Measurements from ENCODE around the gene ZBTB9.
A peak's percentile ranks its signal among the peaks of the same experiment; 100 is the strongest.
"Not testable (repeated sequence)": the region's sequence is repeated elsewhere in the genome, so short reads cannot be mapped to it uniquely, and the experiment has no call there.

Gene ZBTB9

DNA sequence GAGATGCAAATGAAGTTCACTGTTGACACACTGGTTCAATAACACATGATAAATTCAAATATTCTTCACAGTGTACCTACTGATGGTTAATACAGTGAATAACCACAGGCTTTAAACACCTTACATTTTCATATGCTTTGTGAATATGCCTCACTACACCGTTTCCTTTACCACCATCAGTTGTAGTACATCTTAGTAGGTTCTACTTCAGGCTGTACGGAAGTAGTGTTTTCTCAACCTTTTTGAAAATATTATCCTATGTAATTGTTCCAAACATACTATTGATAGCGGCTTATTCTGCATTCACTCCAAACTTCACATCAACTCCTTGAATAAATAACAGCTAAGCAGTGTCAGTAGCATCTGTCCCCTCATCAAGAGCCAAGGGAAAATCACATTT, 15.3 kb downstream of the ZBTB9 start:
- DNase-seq = no peak

DNA sequence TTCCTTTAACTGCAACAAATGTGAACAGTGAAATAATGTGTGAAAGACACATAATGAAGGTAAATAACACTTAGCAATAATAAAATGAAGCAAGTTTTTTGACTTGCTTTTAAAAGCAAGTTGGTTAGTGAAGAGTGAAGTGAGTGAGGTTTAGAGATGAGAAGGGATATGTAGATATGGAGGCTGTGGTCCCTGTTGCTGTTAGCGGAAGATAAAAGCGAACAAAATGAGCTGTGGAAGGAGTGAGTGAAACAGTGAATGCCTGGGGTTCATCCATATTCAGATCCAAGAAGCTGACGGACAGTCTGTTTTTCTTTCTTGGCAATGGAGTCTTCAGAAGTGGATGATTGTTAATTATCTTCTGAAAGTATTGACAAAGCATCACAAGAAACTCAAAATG, 23.5 kb downstream of the ZBTB9 start:
- no peak for DNase-seq

DNA sequence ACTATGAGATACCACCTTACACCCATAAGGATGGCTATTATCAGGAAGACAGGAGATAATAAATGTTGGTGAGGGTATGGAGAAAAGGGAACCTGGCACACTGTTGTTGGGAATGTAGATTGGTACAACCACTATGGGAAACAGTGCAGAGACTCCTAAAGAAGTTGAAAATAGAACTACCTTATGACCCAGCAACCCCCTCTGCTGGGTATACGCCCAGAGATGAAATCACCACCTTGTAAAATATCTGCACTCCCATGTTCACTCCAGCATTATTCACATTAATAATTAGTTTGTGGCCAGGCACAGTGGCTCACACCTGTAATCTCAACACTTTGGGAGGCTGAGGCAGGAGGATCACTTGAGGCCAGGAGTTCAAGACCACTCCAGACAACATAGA, 26.8 kb downstream of the ZBTB9 start:
- no peak for DNase-seq

DNA sequence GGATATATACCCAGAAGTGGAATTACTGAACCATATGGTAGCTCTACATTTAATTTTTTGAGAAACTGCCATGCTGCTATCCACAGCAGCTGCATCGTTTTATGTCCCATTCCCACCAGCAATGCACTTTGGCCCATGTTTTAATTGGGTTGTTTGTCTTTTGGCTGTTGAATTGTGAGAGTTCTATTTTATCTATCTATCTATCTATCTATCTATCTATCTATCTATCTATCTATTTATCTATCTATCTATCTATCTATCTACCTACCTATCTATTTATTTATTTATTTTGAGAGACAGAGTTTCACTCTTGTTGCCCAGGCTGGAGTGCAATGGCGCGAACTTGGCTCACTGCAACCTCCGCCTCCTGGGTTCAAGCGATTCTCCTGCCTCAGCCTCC, 28.2 kb downstream of the ZBTB9 start:
- DNase-seq = not testable (repeated sequence)

DNA sequence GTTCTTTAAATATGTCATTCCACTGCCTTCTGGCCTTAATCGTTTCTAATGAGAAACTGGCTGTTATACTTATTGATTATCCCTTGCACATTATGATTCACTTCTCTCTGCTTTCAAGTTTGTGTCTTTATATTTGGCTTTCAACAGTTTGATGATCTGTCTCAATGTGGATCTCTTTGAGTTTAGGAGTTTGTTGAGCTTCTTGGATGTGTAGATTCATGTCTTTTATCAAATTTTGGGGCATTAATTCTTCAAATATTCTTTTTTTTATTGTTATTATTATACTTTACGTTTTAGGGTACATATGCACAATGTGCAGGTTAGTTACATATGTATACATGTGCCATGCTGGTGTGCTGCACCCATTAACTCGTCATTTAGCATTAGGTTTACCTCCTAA, 29.3 kb downstream of the ZBTB9 start:
- no peak for DNase-seq

DNA sequence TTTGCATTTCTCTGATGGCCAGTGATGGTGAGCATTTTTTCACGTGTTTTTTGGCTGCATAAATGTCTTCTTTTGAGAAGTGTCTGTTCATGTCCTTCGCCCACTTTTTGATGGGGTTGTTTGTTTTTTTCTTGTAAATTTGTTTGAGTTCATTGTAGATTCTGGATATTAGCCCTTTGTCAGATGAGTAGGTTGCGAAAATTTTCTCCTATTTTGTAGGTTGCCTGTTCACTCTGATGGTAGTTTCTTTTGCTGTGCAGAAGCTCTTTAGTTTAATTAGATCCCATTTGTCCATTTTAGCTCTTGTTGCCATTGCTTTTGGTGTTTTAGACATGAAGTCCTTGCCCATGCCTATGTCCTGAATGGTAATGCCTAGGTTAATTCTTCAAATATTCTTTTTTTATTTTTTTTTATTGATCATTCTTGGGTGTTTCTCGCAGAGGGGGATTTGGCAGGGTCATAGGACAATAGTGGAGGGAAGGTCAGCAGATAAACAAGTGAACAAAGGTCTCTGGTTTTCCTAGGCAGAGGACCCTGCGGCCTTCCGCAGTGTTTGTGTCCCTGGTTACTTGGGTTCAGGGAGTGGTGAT, 30.4 kb downstream of the ZBTB9 start:
- not testable (repeated sequence) for DNase-seq

DNA sequence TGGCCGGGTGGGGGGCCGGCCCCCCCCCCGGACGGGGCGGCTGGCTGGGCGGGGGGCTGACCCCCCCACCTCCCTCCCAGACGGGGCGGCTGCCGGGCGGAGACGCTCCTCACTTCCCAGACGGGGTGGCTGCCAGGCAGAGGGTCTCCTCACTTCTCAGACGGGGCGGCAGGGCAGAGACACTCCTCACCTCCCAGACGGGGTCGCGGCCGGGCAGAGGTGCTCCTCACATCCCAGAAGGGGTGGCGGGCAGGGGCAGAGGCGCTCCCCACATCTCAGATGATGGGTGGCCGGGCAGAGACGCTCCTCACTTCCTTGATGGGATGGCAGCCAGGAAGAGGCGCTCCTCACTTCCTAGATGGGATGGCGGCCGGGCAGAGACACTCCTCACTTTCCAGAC, 31.3 kb downstream of the ZBTB9 start:
- DNase-seq = not testable (repeated sequence)

DNA sequence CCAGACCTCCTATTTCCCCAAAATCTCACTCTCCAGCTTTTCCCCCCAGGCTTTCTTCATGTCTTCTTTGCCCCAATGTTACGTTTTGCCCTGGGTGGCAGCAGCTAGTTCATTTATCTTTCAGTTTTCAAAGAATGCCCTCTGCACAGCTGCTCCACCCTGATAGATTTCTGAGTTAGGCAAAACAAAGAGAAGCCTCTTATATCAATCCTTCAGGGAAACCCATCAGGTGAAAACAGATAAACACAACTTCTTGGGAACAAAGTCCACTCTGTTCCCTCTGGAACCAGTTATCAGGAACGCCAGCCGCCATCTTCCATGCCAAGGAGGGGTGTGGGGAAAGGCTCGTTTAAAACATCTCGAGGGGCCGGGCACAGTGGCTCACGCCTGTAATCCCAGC, 34.0 kb downstream of the ZBTB9 start:
- no peak for DNase-seq

DNA sequence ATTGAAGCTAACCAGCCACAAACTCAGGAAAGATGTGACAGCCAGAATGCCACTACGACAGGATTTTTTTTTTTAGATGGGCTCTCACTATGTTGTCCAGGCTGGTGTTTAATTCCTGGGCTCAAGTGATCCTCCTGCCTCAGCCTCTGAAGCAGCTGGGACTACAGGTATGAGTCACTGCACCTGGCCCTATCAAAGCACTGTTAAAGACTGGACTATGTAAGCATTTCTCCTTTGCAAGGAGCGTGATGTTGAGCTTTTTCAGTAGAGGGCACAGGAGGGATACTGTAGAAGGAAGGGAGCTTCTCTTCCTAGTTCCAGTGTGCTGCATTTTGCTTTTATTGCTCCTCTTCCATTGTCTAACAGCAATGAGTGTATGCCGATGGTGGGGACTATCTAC, 35.8 kb downstream of the ZBTB9 start:
- DNase-seq = no peak

DNA sequence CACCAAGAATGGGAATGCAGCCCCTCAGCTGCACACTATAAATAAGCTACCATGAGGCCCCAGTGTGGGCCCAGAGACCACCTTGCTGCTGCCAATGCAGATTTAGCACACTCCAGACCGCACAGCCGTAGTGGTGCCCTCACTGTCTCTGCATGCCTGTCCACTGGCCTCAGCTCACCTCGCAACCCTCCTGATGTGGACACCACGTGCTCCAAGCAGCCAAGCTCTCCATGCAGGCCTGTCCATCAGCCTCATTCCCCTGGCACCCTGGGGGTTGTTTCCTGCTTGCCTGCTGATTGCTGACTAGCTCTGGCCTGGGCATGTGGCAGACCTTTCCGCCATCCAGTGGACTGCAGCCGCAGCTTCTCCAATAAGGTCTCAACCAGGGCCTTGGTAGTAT, 36.2 kb downstream of the ZBTB9 start:
- DNase-seq = no peak

DNA sequence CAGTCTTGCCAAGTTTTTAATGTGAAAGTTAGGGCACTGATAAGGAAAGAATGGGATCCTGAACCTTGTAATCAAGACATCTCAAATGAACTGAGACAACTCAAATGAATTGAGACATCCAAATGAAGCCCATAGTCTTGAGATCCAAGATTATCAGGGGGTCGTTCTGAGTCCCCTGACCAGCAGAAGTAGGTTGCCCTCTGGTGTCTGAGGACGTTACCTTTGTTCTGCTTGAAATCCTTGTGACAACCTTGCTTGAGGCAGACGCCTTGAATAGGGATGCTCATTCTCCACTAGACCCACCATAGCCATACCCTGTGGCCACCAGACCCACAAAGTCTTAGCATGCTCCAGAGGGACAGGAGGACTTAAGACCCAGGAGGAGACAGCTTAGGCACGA, 37.7 kb downstream of the ZBTB9 start:
- DNase-seq = no peak

DNA sequence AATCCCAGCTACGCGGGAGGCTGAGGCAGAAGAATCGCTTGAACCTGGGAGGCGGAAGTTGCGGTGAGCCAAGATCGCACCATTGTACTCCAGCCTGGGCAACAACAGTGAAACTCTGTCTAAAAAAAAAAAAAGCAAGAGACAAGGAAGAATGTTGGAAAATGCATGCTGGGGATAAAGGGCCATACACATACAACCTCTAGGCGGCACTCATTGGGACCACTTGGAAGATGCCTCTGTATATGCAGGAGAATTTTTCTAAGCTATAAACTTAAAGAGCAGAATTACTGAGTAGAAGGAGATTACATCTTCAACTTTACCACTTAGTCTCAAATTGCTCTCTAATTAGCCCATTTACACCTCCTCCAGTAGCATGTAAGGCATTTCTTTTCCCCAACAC, 42.8 kb downstream of the ZBTB9 start:
- DNase-seq = no peak

DNA sequence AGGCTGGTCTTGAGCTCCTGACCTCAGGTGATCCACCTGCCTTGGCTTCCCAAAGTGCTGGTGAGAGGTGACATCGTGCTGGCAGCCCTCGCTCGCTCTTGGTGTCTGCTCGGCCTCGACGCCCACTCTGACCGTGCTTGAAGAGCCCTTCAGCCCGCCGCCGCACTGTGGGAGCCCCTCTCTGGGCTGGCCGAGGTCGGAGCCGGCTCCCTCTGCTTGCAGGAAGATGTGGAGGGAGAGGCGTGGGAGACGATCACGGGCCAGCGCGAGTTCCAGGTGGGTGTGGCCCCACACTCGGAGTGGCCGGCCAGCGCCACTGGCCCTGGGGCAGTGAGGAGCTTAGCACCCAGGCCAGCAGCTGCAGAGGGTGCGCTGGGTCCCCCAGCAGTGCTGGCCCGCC, 48.1 kb downstream of the ZBTB9 start:
- DNase-seq = no peak

DNA sequence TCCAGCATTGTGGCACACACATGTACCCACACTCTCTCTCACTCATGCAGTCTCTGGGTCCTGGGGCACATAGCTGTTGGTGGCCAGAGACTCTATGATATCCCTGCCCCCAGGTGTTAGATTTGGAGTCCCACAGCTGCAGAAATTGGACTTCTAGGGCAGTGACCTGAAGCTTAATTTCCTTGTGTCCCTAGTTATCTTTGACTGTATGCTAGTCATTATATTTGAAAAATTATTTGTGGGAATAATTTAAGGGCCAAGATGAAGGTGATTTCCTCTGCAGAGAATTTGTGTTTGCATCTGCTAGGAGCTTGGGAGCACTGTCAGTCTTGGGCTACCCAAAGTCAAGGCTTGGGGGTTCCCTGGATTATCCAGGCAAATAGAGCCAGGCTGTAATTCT, 50.1 kb downstream of the ZBTB9 start:
- DNase-seq = no peak

DNA sequence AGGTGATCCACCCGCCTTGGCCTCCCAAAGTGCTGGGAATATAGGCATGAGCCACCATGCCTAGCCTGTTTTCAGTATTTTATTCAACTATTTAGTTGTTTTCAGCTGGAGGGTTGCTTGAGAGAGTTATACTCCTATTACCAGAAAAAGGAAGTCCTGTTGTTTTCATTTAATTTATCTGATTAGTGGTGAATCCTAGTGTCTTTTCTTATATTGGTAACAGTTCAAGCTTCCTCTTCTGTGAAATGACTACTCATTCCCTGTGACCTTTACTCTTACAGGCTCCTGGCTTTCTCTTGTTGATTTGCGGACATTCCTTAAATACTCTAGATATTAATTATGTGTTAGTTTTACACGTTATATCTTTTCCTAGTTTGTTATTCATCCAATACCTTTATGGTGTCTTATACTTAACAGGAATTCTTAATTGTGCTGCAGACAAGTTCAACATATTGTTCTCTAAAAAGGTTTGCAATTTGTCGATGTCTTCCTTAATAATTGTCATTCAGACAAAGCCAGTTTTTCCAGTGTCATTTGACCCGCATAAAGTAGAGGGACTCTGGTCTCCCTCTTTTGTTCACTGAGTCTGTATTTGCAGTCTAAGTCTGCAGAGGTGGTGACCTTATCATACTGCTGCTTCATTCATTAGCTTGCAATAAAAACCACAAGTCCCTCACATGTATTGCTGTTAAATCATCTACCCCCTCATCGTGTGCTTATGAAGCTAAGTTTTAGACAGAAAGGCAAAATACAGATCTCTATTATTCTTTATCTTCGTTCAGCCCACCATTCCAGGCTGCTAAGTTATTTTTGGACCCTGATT, 51.4 kb downstream of the ZBTB9 start:
- DNase-seq = peak; percentile 27
